GM21529 (cell line): ENCODE measurements around the gene PNMA1.

Source experiments
- ATAC-seq: cut with Tn5 transposase; IDR thresholded peaks from one replicate; pipeline ENCODE4 v1.9.1; 2021; ENCODE audit not compliant: unreplicated experiment

The PNMA1 gene

DNA sequence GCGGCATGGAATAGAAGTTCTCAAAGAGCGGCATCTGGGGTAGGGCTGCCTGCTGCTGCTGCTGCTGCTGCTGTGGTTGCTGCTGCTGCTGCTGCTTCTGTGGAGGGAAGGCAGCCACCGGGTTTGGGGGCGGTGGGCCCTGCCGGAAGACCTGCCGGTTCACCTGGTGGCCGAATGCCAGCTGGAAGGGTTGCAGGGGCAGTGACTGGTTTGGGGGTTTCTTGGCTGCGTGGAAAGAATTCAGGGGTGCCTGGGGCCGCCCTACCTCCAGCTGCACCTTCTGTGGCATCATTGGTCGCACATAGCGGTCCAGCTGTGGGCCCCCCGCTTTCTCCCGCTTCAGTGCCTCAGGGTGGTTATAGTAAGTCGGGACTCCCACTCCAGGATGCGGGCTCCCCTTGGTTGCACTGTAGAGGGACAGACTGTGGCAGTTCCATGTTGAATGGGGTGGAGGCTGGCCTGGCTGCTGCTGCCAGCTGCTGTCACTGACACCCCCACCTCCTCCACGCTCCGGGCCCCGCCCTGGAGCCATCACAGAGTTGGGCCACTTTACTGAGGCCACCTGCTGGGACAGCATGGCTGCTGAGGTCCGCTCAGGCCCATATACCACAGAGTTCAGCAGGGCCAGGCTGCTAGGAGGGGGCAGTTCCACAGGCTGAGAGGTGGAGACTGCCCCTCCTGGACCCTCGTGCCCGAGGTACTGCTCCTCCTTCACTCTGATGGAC is 25.2 kb upstream of the PNMA1 start:
- ATAC-seq = no peak

DNA sequence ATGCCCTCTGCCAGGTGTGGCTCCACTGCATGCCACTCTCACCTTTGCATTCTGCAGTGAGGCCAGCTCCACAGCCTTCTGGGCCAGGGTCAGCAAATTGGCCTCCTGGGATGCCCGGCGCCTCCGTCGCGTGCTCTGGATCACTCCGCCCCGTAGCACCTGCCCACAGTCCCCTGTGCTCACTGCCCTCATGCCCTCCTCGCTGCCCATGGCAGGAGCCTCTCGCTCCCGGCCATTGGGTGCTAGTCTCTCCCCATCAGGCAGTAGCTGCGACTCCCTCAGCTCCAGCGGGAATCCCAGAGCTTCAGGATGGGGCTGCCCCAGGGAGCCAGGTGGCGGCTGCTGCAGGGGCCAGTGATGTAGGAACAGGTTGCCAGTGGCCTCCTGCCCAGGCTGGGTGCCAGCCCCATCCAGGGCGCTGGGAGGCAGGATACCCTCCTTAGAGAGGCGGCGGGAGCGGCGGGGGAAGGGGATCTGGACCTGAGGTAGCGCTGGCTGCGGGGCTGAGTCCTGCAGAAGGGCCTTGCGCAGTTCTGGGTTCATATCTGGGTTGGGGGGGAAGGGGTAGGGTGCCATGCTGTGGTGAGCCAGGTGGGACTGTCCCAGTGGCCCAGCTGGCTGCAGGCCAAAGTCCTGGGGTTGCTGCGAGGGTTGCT is 24.5 kb upstream of the PNMA1 start:
- no peak for ATAC-seq

DNA sequence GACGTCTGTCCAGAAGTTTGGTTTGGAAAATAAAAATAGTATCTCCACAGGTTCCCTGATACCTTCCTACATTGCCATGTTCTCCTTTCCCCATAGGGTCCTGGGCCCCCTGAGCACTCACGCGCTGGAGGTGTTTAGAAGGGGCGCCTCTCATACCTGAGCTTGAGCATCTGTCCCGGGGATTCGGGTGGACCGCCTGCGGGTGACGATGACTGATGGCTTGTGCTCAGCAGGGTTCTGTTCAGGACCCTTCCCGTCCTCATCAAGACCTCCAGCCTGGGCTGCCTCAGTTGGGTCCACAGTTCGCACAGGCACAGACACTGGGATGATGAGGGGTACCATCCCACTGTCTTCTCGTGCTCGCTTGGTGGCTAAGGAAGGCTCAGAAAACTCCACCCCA is 22.7 kb upstream of the PNMA1 start:
- no peak for ATAC-seq

GRCh38 chr14:73732006-73732405 is 17.8 kb upstream of the PNMA1 start:
- no peak for ATAC-seq

- no peak for ATAC-seq
Observed at GRCh38 chr14:73731111-73731510, 16.9 kb upstream of the PNMA1 start.

- no peak for ATAC-seq
Observed at GRCh38 chr14:73729556-73730265, 15.5 kb upstream of the PNMA1 start.

DNA sequence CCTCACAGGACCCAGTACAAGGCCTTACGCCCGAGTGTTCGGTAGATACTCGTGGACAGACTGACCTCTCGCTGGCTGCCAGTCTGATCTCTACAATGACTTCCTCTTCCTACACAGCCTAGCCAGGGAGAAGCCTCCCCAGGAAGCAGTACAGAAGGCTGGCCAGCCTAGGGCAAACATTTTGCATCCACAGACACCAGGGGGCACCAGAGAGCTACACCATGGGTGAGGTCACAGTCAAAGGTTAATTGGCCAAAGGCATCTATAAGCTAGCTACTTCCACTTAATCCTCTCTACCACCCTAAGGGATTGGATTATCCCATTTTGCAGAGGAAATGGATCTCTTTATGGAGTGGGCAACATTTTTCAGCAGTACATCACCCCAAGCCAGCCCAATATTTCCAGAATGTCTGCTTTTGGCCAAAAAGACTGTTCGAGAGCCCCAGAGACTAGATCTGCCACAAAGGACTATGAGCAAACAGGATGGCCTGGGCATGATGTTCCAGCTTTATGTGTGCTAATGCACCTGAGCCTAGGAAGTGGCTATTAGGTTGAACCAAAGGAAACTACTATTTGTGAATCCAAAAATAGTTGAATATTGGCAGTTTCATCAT is 14.6 kb upstream of the PNMA1 start:
- ATAC-seq = peak; percentile 53

GRCh38 chr14:73727166-73727565 is 13.0 kb upstream of the PNMA1 start:
- no peak for ATAC-seq

GRCh38 chr14:73726025-73726961 is 12.1 kb upstream of the PNMA1 start:
- ATAC-seq = no peak

- ATAC-seq = no peak
Observed at GRCh38 chr14:73725116-73726024, 11.2 kb upstream of the PNMA1 start.

- ATAC-seq = no peak
Observed at GRCh38 chr14:73724696-73725095, 10.5 kb upstream of the PNMA1 start.

GRCh38 chr14:73723797-73724661 is 9.8 kb upstream of the PNMA1 start:
- no peak for ATAC-seq

DNA sequence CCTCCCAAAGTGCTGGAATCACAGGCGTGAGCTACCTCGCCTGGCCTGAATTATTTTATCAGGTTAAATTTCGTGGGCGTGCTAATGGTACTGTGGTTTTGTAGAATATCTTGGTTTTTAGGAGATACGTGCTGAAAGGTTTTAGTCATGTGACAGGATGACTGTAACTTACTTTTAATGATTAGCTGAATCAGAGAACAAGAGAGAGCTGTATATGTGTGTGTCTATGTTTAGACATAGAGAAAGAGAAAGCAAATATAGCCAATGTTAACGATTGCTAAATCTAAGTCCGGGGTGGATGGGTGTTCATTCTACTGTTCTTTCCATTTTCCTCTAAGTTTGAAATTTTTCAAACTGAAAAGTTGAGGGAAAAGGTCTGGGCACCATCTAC is 9.2 kb upstream of the PNMA1 start:
- ATAC-seq = no peak

DNA sequence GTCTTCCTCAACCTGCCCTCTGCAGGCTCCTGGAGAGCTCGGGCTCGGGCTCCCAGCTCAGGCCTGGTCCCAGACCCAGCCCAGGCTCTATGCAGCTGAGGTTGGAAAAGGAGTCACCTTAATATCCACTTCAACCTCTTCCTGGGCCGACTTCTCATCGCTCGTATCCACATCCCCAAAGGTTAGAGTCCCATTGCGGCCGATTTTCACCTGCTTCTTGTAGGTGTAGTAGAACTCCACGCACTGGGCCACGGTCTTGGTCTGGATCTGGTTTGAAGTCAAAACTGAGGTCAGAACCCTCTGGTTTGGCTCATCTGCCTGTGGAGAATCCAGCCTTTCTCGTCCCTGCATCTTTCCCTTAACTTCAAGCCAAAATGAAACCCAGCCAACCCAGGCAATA is 8.4 kb upstream of the PNMA1 start:
- ATAC-seq = no peak

GRCh38 chr14:73721101-73721821 is 7.1 kb upstream of the PNMA1 start:
- ATAC-seq = no peak

GRCh38 chr14:73720636-73721035 is 6.5 kb upstream of the PNMA1 start:
- no peak for ATAC-seq

DNA sequence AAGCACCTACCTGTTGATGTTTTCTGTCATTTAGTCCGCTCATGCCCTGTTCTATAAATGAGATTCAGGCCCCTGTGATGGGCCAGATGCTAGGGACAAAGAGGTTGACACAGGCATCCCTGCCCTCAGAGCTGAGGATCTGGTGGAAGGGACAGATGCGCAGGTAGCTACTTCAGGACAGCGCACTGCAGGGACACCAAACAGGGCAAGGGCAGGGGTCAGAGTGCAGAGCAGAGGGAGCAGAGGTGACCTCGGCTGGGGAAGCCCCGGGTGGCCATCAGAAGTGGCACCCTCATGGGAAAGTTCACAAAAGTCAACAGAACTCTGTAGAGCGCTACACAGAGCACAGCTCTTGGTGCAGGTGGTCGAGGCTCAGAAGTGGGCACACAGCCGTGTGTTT is 5.6 kb upstream of the PNMA1 start:
- no peak for ATAC-seq

GRCh38 chr14:73719361-73719760 is 5.2 kb upstream of the PNMA1 start:
- ATAC-seq = no peak
